Skeletal muscle tissue (tissue), 4 donors: ENCODE data around the gene HLA-DQB1. TPM values are rescaled to one million over a fixed set of nuclear protein-coding genes. Genes with fewer than 3 reads are reported as not detected.
"Not testable (repeated sequence)": the region's sequence is repeated elsewhere in the genome, so short reads cannot be mapped to it uniquely, and the experiment has no call there.

ENCODE experiments used
- H3K27ac ChIP-seq: one replicate; pipeline ENCODE4 v1.7.0; 2013; ENCODE audit warnings: mild to moderate bottlenecking, low read depth, low read length, inconsistent platforms
- H3K27me3 ChIP-seq, 3 donors: one replicate each; pipeline ENCODE4 v1.7.0; 2013; ENCODE audit warnings: low read length in 3 of 3; ENCODE audit not compliant: control insufficient read depth in 3 of 3, insufficient read depth in 3 of 3
- H3K36me3 ChIP-seq, 3 donors: one replicate each; pipeline ENCODE4 v1.7.0; 2013; ENCODE audit warnings: low read length in 3 of 3; ENCODE audit not compliant: control insufficient read depth in 3 of 3, insufficient read depth in 3 of 3
- H3K4me1 ChIP-seq, 3 donors: one replicate each; pipeline ENCODE4 v1.7.0; 2013; ENCODE audit warnings: low read length in 3 of 3, mild to moderate bottlenecking in 3 of 3; ENCODE audit not compliant: control insufficient read depth in 3 of 3, insufficient read depth in 3 of 3
- H3K4me3 ChIP-seq, 3 donors: one replicate each; pipeline ENCODE4 v1.7.0; 2013; ENCODE audit warnings: low read length in 3 of 3
- H3K9ac ChIP-seq, 3 donors: one replicate each; pipeline ENCODE4 v1.7.0; 2013; ENCODE audit warnings: low read length in 3 of 3, mild to moderate bottlenecking in 3 of 3, moderate library complexity in 2 of 3, low read depth in 1 of 3
- H3K9me3 ChIP-seq, 3 donors: one replicate each; pipeline ENCODE4 v1.7.0; 2013; ENCODE audit warnings: low read length in 3 of 3; ENCODE audit not compliant: control insufficient read depth in 3 of 3
- total RNA-seq: library from RNA; depleted of rRNA; stranded (reverse); fragments of >200 nt; gene quantifications from one replicate; pipeline ENCODE4 v1.2.3, GENCODE V29; 2014
- donor health status: Osteomylitis.

The HLA-DQB1 gene
- total RNA-seq, 1 donor from 2014 or later = 7.8 TPM

DNA sequence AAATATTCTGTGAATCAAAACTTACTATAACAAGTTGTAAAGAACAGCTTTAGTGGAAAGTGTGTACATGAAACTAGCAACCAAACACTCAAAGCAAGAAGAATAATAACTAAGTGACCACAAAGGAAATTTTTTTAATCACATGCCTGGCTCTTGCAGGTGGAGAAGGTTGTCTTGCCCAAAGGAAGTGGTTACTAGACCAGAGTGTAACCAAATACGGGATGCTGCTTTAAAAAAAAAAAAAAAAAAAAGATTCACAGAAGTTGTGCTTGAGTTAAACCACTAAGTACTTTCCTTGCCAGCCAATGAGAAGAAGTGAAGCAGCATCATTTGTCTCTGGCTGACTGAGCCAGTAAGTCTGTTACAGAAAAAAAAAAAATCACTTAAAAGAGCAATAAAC is 19.1 kb upstream of the HLA-DQB1 start:
- H3K4me3 ChIP-seq = no peak overlapping the region
- H3K27me3 ChIP-seq = no peaks in the 10 kb centered on the region
- no peak overlapping the region for H3K27ac ChIP-seq
- no peak overlapping the region for H3K9ac ChIP-seq
- no peaks in the 10 kb centered on the region for H3K9me3 ChIP-seq
- no peaks in the 10 kb centered on the region for H3K36me3 ChIP-seq
- H3K4me1 ChIP-seq = no peaks in the 10 kb centered on the region

- H3K9me3 ChIP-seq = no peaks in the 10 kb centered on the region
- no peaks in the 10 kb centered on the region for H3K36me3 ChIP-seq
- no peak overlapping the region for H3K4me3 ChIP-seq
- no peaks in the 10 kb centered on the region for H3K27me3 ChIP-seq
- no peak overlapping the region for H3K27ac ChIP-seq
- no peaks in the 10 kb centered on the region for H3K4me1 ChIP-seq
- H3K9ac ChIP-seq = no peak overlapping the region
These were observed 17.8 kb upstream of the HLA-DQB1 start for GRCh38 chr6:32684246-32684645.

GRCh38 chr6:32680055-32680454 is 13.6 kb upstream of the HLA-DQB1 start:
- no peaks in the 10 kb centered on the region for H3K36me3 ChIP-seq
- H3K27ac ChIP-seq = no peak overlapping the region
- H3K9me3 ChIP-seq = no peaks in the 10 kb centered on the region
- no peaks in the 10 kb centered on the region for H3K4me1 ChIP-seq
- H3K9ac ChIP-seq = no peak overlapping the region
- no peaks in the 10 kb centered on the region for H3K27me3 ChIP-seq
- H3K4me3 ChIP-seq = no peak overlapping the region

- no peaks in the 10 kb centered on the region for H3K4me1 ChIP-seq
- no peak overlapping the region for H3K9ac ChIP-seq
- H3K27ac ChIP-seq = no peak overlapping the region
- no peaks in the 10 kb centered on the region for H3K36me3 ChIP-seq
- no peaks in the 10 kb centered on the region for H3K9me3 ChIP-seq
- H3K4me3 ChIP-seq = no peak overlapping the region
- H3K27me3 ChIP-seq = no peaks in the 10 kb centered on the region
These were observed 13.0 kb upstream of the HLA-DQB1 start for GRCh38 chr6:32679492-32679891.

- H3K4me3 ChIP-seq, H3K9me3 ChIP-seq, H3K9ac ChIP-seq, H3K4me1 ChIP-seq, H3K36me3 ChIP-seq, H3K27me3 ChIP-seq, H3K27ac ChIP-seq: not testable (repeated sequence)
These were observed 7.7 kb upstream of the HLA-DQB1 start for GRCh38 chr6:32674123-32674522.

GRCh38 chr6:32671908-32672307 is 5.5 kb upstream of the HLA-DQB1 start:
- H3K9me3 ChIP-seq, H3K27ac ChIP-seq, H3K4me3 ChIP-seq, H3K4me1 ChIP-seq, H3K27me3 ChIP-seq, H3K9ac ChIP-seq, H3K36me3 ChIP-seq: not testable (repeated sequence)

DNA sequence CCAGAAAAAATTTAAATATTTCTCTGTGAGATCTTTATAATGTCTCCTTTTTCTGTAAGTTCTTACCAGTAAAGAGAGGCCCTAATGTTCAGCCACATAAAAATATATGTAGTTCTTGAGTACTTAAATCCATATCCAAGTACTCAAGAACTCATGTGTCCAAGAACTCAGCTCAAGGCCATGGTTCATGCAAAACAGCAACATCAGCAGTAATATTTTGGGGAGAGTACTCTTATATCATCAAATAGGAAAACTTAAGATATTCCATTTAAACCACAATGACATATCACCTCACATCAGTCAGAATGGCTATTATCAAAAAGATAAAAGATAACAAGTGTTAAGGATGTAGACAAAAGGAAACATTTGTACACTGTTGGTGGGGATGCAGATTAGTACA is 3.4 kb upstream of the HLA-DQB1 start:
- no peak overlapping the region for H3K27ac ChIP-seq

GRCh38 chr6:32669240-32669639 is 2.8 kb upstream of the HLA-DQB1 start:
- peaks cover 0 to 8% (median 2%) of the 10 kb centered on the region in 3 donors for H3K27me3 ChIP-seq
- H3K9me3 ChIP-seq = no peaks in the 10 kb centered on the region
- H3K9ac ChIP-seq = no peak overlapping the region
- H3K36me3 ChIP-seq = no peaks in the 10 kb centered on the region
- H3K4me3 ChIP-seq = no peak overlapping the region
- H3K27ac ChIP-seq = no peak overlapping the region
- H3K4me1 ChIP-seq = no peaks in the 10 kb centered on the region

More for the DNA sequence above, 3.4 kb upstream of the HLA-DQB1 start:
- H3K4me3 ChIP-seq = no peak overlapping the region
- peaks cover 0 to 4% (median 2%) of the 10 kb centered on the region in 3 donors for H3K27me3 ChIP-seq
- no peaks in the 10 kb centered on the region for H3K9me3 ChIP-seq
- H3K9ac ChIP-seq = no peak overlapping the region
- no peaks in the 10 kb centered on the region for H3K36me3 ChIP-seq
- no peaks in the 10 kb centered on the region for H3K4me1 ChIP-seq

DNA sequence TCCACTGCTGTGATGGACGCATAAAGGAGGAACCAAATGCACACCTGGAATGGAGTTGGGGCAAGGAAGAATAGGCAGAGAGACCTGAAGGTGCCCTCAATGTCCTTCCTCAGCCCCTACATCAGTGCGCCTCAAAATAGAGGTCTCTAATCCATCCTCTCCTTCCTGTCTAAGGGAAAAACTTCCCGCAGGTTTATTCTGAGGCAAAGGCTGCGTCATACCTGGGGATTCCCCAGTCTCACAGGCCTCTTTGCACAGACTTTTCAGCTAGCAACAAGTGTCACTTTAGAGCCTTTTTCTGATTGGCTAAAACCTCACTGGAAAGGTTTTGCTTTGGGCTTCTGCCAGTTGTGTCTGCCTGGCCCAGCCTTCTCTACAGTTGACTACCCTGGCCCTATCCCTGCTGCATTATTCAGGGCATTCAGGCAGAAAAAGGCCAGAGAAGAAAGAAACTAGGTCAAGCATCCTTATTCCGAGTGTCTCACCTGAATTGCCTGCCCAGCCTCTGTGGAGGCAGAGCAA is 1.8 kb upstream of the HLA-DQB1 start:
- Histone ChIP-seq H3K4me1 (no peaks in the 10 kb centered on the region), H3K27ac (no peak overlapping the region), H3K9me3 (no peaks in the 10 kb centered on the region), H3K27me3 (peaks cover 0 to 8% (median 2%) of the 10 kb centered on the region in 3 donors), H3K9ac (no peak overlapping the region), H3K36me3 (no peaks in the 10 kb centered on the region), H3K4me3 (no peak overlapping the region)

- Histone ChIP-seq H3K27me3 (peaks cover 0 to 10% (median 2%) of the 10 kb centered on the region in 3 donors), H3K4me3 (peak overlapping the region in 1 of 3 donors; percentile 65)
These were observed 796 bp downstream of the HLA-DQB1 start for GRCh38 chr6:32665661-32666060.

More at GRCh38 chr6:32665661-32666060, 796 bp downstream of the HLA-DQB1 start:
- H3K4me1 ChIP-seq = no peaks in the 10 kb centered on the region
- H3K9me3 ChIP-seq = no peaks in the 10 kb centered on the region
- H3K27ac ChIP-seq = no peak overlapping the region
- peak overlapping the region in 1 of 3 donors; percentile 68 for H3K9ac ChIP-seq
- H3K36me3 ChIP-seq = no peaks in the 10 kb centered on the region
